ENCODE results near the gene GABPB2.

Gene GABPB2

DNA sequence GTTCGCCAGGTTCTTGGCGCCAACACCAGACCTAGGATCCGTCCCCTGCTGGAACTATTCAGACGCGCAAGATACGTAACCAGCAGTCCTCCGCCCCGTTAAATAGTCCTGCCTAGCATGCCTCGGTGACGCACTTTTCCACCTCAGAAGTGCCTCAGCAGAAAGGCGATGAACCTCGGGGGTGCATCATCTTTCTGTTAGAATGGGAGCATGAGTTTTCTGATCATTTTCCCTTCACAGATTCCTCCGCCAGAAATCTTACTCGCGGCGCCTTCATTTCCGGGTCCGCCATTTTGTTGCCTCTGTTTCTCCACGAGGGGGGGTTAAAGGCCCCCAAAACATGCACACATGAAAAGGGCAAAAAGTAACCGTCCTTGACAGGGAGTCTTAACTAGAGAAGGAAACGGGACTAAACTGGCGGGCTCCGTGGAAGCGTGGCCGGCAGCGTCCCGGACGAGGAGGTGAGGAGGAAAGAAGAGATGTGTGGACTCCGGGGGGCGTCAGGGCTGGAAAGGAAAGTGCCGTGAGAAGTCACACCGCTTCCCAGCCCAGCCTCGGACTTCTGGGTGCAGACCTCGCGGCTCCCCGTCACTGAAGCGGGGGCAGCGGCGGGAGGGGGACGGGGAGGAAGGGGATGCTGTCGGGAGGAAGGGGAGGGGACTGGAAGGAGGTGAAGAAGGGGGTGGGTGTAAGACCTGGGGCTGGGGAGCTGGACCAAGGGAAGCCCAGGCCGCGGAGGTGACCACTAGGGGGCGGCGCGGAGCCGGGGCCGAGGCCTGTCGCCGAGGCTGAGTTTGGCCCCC is at the start of gene GABPB2:
Gene GABPB2, plus strand, starts transcription at position 288 of the 803 bp plus-strand sequence. CDS start 17,429 bp downstream, outside the sequence.
- no peak for DNase-seq

- no peak for DNase-seq
Observed at GRCh38 chr1:151024540-151025146, 45.9 kb upstream of the GABPB2 start.

- DNase-seq = no peak
Observed at GRCh38 chr1:151026460-151026859, 44.1 kb upstream of the GABPB2 start.

DNA sequence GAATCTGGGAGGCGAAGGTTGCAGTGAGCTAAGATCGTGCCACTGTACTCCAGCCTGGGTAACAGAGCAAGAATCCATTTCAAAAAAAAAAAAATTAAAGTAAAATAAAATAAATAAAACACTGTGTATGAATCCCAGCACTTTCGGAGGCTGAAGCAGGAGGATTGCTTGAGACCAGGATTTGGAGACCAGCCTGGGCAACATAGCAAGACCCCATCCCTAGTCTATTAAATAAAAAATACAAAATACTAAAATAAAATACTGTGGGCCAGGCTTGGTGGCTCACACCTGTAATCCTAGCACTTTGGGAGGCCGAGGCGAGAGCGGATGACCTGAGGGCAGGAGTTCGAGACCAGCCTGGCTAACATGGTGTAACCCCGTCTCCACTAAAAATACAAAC is 38.4 kb upstream of the GABPB2 start:
- no peak for DNase-seq

DNA sequence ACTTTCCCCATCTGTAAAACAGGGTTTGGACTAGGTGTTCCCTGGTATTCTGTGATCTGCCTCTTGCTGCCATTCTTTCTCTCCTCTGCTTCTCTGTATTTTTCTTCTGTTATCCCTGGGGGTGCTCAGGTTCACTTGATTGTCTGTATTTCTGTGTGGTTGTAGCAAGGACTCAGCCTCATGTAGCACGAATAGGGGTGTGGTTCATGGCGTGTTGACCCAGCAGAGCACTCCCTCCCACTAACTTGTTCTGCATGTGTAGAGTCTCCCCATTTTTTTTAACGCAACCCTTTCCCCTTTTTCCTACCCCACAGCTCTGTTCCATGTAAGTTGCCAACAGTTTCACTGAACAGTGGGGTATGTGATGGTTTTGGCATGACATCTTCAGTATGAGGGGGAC is 35.4 kb upstream of the GABPB2 start:
- DNase-seq = no peak

DNA sequence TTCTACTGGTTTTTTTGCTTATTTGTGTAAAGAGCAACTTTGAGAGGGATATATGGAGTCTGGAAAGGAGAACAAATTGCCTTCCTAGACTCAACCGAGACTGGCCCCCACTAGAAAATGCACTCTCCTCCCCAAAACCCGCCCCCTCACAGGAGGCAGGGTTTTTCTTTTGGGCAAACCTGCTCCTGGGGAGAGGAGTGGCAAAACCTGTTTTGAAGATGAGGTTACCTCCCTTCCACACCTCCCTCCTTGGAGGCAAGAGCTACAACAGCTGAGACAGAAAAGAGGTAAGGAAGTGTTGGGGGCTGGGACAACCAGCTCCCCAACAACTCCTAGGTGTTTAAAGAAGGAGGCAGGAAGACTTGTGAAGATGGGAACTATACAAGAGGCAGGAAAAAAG is 34.2 kb upstream of the GABPB2 start, which contains the start of gene BNIPL:
Gene BNIPL, plus strand, starts transcription at position 231 of the 400 bp plus-strand sequence. Its CDS starts 140 bp downstream, at position 371.
- no peak for DNase-seq

- DNase-seq = no peak
Observed at GRCh38 chr1:151037032-151037431, 33.5 kb upstream of the GABPB2 start.

DNA sequence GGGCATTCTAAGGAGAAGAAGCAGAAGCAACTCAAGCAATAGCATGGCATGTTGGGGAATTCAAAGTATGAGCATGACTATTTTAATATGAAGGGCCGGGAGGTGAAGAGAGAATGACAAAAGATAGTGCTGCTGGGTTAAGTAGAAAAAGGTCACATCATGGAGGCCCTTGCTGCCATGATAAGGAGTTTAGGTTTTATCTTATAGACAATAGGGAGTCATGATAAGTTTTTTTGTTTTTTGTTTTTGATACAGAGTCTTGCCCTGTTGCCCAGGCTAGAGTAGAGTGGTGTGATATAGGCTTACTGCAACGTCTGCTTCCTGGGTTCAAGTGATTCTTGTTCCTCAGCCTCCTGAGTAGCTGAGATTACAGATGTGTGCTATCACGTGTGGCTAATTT is 31.0 kb upstream of the GABPB2 start:
- DNase-seq = no peak

GRCh38 chr1:151043163-151043562 is 27.4 kb upstream of the GABPB2 start:
- DNase-seq = no peak

DNA sequence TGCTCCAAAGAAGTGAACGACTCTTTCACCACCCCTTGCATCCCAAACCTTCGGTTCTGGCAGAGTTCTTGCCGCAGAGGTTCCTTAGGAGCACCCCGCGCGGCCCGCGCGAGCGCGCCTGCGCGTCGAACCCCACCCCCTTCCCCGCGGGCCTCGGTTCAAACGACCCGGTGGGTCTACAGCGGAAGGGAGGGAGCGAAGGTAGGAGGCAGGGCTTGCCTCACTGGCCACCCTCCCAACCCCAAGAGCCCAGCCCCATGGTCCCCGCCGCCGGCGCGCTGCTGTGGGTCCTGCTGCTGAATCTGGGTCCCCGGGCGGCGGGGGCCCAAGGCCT is 23.0 kb upstream of the GABPB2 start, which contains the start of gene C1orf56:
Gene C1orf56, plus strand, starts transcription at position 161 of the 334 bp plus-strand sequence. Its CDS starts 97 bp downstream, at position 258.
- peak; percentile 28 for DNase-seq

DNA sequence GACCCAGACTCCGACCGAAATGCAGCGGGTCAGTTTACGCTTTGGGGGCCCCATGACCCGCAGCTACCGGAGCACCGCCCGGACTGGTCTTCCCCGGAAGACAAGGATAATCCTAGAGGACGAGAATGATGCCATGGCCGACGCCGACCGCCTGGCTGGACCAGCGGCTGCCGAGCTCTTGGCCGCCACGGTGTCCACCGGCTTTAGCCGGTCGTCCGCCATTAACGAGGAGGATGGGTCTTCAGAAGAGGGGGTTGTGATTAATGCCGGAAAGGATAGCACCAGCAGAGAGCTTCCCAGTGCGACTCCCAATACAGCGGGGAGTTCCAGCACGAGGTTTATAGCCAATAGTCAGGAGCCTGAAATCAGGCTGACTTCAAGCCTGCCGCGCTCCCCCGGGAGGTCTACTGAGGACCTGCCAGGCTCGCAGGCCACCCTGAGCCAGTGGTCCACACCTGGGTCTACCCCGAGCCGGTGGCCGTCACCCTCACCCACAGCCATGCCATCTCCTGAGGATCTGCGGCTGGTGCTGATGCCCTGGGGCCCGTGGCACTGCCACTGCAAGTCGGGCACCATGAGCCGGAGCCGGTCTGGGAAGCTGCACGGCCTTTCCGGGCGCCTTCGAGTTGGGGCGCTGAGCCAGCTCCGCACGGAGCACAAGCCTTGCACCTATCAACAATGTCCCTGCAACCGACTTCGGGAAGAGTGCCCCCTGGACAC is 22.5 kb upstream of the GABPB2 start:
- DNase-seq = no peak

DNA sequence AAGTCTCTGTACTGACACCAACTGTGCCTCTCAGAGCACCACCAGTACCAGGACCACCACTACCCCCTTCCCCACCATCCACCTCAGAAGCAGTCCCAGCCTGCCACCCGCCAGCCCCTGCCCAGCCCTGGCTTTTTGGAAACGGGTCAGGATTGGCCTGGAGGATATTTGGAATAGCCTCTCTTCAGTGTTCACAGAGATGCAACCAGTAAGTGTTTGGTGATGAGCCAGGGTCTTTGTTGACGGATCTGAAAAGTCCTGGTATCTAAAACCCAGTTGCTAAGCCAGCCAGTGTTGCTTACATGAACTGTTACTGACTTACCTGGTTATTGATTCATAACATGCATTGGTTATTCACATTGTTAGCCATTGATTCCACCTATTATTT is 21.9 kb upstream of the GABPB2 start:
- no peak for DNase-seq

GRCh38 chr1:151049458-151049857 is 21.1 kb upstream of the GABPB2 start:
- no peak for DNase-seq

- DNase-seq = no peak
Observed at GRCh38 chr1:151050051-151050688, 20.4 kb upstream of the GABPB2 start.

DNA sequence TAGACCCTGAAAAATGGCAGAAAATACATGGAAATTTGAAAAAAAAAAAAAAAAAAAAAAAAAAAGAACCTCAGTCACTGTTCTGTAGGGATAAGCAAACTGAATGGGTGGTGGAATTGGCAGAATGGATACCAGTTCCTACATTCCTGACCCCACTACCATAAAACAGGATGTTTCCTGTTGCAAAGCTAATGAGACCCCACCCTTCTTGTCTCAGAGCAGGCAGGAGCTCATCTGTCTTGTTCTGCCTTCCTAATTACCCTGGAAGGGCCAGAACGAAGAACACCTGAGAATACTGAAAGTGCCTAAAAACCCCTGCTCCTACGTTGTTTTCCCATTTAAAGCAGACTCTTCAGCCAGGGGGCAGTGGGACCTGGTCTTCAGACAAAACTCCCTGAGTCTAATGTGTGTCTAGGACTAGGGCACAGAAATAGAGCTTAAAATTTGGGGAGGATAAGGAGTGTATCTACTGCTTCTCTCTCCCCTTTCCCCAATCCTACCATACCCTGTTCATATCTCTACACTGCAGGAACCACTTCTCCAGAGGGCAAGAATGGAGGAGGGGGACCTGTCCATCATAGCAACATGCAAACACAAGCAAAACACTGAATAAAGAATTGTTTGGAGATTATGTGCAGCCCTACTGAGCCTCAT is 19.1 kb upstream of the GABPB2 start:
- no peak for DNase-seq

DNA sequence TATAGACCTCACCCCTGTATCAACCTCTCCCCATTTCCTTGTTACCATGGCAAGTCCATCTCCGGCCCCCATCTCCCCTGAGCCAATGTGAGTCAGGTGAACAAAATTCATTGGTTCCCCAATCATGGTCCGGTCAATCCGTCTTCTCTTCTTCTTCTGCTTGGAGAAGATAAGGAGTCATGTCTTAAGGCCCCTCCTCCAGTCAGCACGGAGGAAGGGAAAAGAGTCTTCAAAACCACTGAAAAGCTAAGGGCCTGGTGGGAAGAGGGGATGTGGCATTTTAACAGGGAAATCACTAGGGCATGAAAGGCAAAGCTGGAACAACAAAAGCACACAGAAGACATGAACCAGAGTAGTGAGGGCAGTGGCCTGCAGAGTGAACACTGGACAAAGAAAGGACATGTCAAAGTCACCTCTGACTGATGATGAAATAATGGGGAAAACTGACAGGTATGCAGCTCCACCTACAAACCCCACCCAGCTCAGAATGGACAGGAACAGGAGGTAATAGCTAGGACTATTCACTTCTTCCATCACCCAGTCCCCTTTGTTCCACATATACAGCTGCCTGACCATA is 15.5 kb upstream of the GABPB2 start:
- DNase-seq = no peak

- DNase-seq = no peak
Observed at GRCh38 chr1:151055581-151055980, 15.0 kb upstream of the GABPB2 start.

DNA sequence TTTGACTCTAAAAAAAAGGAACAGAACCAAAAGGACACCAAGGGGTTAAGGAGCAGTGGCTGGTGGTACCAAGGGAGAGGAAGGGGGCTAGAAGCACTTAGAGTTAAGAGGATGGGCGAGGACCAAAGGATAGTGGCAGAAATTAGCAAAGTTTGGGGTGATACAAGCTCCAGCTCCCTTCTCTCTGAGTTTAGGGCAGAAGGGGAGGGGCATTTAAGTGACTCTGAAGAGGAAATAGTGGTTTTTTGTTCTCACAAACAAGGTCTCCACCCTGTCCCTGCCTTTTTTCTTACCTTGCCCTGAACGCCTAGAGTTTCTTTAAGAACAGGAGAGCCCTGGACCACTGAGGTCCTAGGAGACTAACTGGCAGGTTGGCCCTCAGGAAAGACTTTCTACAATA is 14.4 kb upstream of the GABPB2 start:
- no peak for DNase-seq

DNA sequence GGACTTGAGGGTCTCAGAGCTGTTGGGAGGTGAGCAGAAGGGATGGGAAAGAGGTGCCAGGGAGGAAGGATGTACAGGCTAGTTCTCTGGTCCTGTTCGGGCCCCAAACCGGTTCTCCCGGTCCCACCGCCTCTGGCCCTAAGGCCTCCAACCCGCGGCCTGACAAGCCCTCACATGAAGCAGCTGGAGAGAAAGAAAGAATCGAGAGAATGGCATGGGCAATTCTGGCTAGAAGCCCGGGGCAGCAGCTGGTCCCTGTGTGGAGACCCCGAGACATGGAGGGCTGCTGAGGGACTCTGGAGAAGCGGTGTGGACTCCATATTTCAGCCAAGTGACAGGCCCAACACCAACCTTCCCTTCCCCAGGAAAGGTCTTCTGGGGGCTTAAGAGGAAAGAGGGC is 11.9 kb upstream of the GABPB2 start:
- no peak for DNase-seq

DNA sequence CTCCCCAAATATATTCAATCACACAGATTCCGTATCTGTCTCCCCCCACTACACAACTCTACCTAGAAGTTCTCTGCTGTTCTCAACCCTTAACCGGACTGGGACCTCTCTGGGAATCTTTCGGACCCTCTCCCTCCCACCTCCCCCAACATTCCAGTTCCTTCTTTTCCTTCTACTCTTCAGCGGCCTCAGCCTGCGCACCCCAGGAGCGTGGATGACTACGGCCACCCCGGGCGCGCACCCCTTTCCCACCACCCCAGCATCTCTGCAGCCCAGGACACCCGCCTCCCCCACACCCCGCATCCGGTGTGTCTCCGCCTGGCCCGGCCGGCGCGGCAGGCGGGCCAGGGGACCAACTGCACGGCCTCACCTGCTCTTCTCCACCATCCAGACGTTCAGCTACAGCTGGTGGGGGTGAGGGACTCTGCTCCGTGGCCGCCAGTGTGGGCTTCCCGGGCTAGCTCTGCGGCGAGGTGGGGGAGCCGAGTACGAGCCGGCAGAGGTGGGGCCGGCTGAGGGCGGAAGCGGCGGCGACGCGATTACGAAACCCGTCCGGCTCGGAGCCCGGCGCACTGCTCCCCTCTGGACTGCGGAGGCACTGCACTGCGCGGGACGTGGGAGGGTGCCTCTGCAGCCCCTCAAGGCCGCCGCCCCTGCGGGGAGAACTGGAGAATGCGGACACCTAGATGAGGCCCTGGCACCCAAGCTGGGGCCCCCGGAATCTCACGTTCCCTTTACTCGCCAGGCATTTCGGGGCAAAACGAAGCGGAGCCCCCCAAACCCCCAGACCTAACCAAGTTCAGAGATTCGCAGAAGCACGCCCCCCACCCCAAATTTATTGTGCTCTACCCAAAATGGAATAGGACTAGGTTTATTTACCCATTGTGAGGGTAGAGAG is 11.2 kb upstream of the GABPB2 start, which contains the start of gene CDC42SE1:
Gene CDC42SE1, minus strand, starts transcription at position 514 of the 898 bp plus-strand sequence. CDS start 3,892 bp downstream, outside the sequence.
- no peak for DNase-seq

Data from cortex of kidney (tissue), 1 donor.